Thymus (tissue), 11 donors: ENCODE results near the gene HHIPL1. TPM values are rescaled to one million over a fixed set of nuclear protein-coding genes. Genes with fewer than 3 reads are reported as not detected.

Experiments used
- DNase-seq, 9 donors: peaks; one replicate each; pipeline ENCODE4 v3.0.0-alpha.2; 2013; ENCODE audit warnings: low spot score in 9 of 9, low read depth in 6 of 9, missing footprints in 1 of 9
- H3K27ac ChIP-seq, 2 donors: one replicate each; pipeline ENCODE4 v1.5.1; 2013; ENCODE audit warnings: control low read depth in 1 of 2, low read depth in 1 of 2, low read length in 1 of 2, mild to moderate bottlenecking in 1 of 2, moderate library complexity in 1 of 2
- H3K27me3 ChIP-seq, 2 donors: one replicate each; pipeline ENCODE4 v1.5.1; 2013; ENCODE audit warnings: low read length in 1 of 2; ENCODE audit not compliant: control insufficient read depth in 2 of 2, insufficient read depth in 1 of 2
- H3K36me3 ChIP-seq, 2 donors: one replicate each; pipeline ENCODE4 v1.5.1; 2013; ENCODE audit warnings: low read length in 1 of 2, mild to moderate bottlenecking in 1 of 2, moderate library complexity in 1 of 2; ENCODE audit not compliant: control insufficient read depth in 2 of 2, insufficient read depth in 2 of 2
- H3K4me1 ChIP-seq, 2 donors: one replicate each; pipeline ENCODE4 v1.5.1; 2013; ENCODE audit warnings: low read length in 2 of 2; ENCODE audit not compliant: control insufficient read depth in 2 of 2, insufficient read depth in 2 of 2
- H3K4me3 ChIP-seq, 2 donors: one replicate each; pipeline ENCODE4 v1.5.1; 2013; ENCODE audit warnings: low read length in 2 of 2, control low read depth in 1 of 2, mild to moderate bottlenecking in 1 of 2
- H3K9me3 ChIP-seq, 2 donors: one replicate each; pipeline ENCODE4 v1.5.1; 2013; ENCODE audit warnings: low read length in 1 of 2, mild to moderate bottlenecking in 1 of 2; ENCODE audit not compliant: control insufficient read depth in 2 of 2, insufficient read depth in 1 of 2
- WGBS: extraction: QIAGEN DNeasy Blood & Tissue Kit; methylation state at CpG from one replicate; pipeline ENCODE4 v1.1.7; 2013; 5-methylcytosine and 5-hydroxymethylcytosine counted together
- polyA plus RNA-seq: library from polyadenylated mRNA; stranded (reverse); fragments of 200-250 nt; gene quantifications from one replicate; pipeline ENCODE4 v1.2.3, GENCODE V29; 2013
- total RNA-seq: library from RNA; stranded (reverse); fragments of 120-200 nt; gene quantifications from one replicate; pipeline ENCODE4 v1.2.4, GENCODE V29; 2013
- donor health status: healthy.

The HHIPL1 gene
- total and polyA plus RNA-seq, 2 donors: 0.23 to 0.33 TPM

- H3K27ac ChIP-seq: no peak overlapping the region
- H3K4me1 ChIP-seq: no peaks in the 10 kb centered on the region
- no peaks in the 10 kb centered on the region for H3K27me3 ChIP-seq
- no peak for DNase-seq
- 82% methylated on average over 6 of the region's 6 CpGs for WGBS
- H3K36me3 ChIP-seq: no peaks in the 10 kb centered on the region
- H3K4me3 ChIP-seq: no peak overlapping the region
- H3K9me3 ChIP-seq: peaks cover 3 to 4% of the 10 kb centered on the region in 2 donors
Measured at GRCh38 chr14:99698236-99698635, 53.3 kb downstream of the HHIPL1 start.

- Histone ChIP-seq H3K4me3 (no peak overlapping the region), H3K4me1 (no peaks in the 10 kb centered on the region), H3K27me3 (no peaks in the 10 kb centered on the region), H3K36me3 (no peaks in the 10 kb centered on the region), H3K9me3 (peaks cover 6 to 8% of the 10 kb centered on the region in 2 donors), H3K27ac (no peak overlapping the region)
- 51% methylated on average over 5 of the region's 5 CpGs for WGBS
- DNase-seq: no peak
Measured at GRCh38 chr14:99698642-99699041, 53.7 kb downstream of the HHIPL1 start.

- Histone ChIP-seq H3K36me3 (no peaks in the 10 kb centered on the region), H3K4me3 (no peak overlapping the region), H3K4me1 (no peaks in the 10 kb centered on the region), H3K27ac (no peak overlapping the region), H3K9me3 (peaks cover 6 to 11% of the 10 kb centered on the region in 2 donors), H3K27me3 (no peaks in the 10 kb centered on the region)
- DNase-seq: no peak
- 74% methylated on average over 12 of the region's 12 CpGs for WGBS
Measured at GRCh38 chr14:99699085-99699760, 54.3 kb downstream of the HHIPL1 start.

- Histone ChIP-seq H3K27me3 (no peaks in the 10 kb centered on the region), H3K4me3 (no peak overlapping the region), H3K4me1 (no peaks in the 10 kb centered on the region), H3K36me3 (no peaks in the 10 kb centered on the region), H3K9me3 (peaks cover 6 to 14% of the 10 kb centered on the region in 2 donors), H3K27ac (no peak overlapping the region)
- 97% methylated on average over 16 of the region's 16 CpGs for WGBS
- no peak for DNase-seq
Measured at GRCh38 chr14:99699861-99700260, 54.9 kb downstream of the HHIPL1 start.

- no peak overlapping the region for H3K27ac ChIP-seq
- H3K4me1 ChIP-seq: no peaks in the 10 kb centered on the region
- no peaks in the 10 kb centered on the region for H3K36me3 ChIP-seq
- H3K4me3 ChIP-seq: no peak overlapping the region
- DNase-seq: no peak
- 99% methylated on average over 6 of the region's 6 CpGs for whole genome bisulfite sequencing
- no peaks in the 10 kb centered on the region for H3K27me3 ChIP-seq
- peaks cover 6 to 17% of the 10 kb centered on the region in 2 donors for H3K9me3 ChIP-seq
Measured at GRCh38 chr14:99700379-99700778, 55.5 kb downstream of the HHIPL1 start.

GRCh38 chr14:99701260-99701659, 56.3 kb downstream of the HHIPL1 start:
- no peaks in the 10 kb centered on the region for H3K4me1 ChIP-seq
- no peak overlapping the region for H3K4me3 ChIP-seq
- H3K9me3 ChIP-seq: peaks cover 6 to 17% of the 10 kb centered on the region in 2 donors
- no peaks in the 10 kb centered on the region for H3K27me3 ChIP-seq
- no peak for DNase-seq
- 99% methylated on average over 1 of the region's 1 CpG for WGBS
- H3K27ac ChIP-seq: no peak overlapping the region
- H3K36me3 ChIP-seq: no peaks in the 10 kb centered on the region

- no peaks in the 10 kb centered on the region for H3K4me1 ChIP-seq
- no peak overlapping the region for H3K4me3 ChIP-seq
- no peak for DNase-seq
- H3K27ac ChIP-seq: no peak overlapping the region
- peaks cover 6 to 17% of the 10 kb centered on the region in 2 donors for H3K9me3 ChIP-seq
- no peaks in the 10 kb centered on the region for H3K27me3 ChIP-seq
- no peaks in the 10 kb centered on the region for H3K36me3 ChIP-seq
Measured at GRCh38 chr14:99702115-99702514, 57.2 kb downstream of the HHIPL1 start.

- no peaks in the 10 kb centered on the region for H3K36me3 ChIP-seq
- peaks cover 6 to 17% of the 10 kb centered on the region in 2 donors for H3K9me3 ChIP-seq
- no peaks in the 10 kb centered on the region for H3K27me3 ChIP-seq
- no peak for DNase-seq
- no peak overlapping the region for H3K27ac ChIP-seq
- no peaks in the 10 kb centered on the region for H3K4me1 ChIP-seq
- no peak overlapping the region for H3K4me3 ChIP-seq
- WGBS: 97% methylated on average over 3 of the region's 3 CpGs
Measured at GRCh38 chr14:99703381-99703780, 58.5 kb downstream of the HHIPL1 start.

GRCh38 chr14:99704037-99704436, 59.1 kb downstream of the HHIPL1 start:
- 96% methylated on average over 2 of the region's 2 CpGs for WGBS

More at GRCh38 chr14:99704037-99704436, 59.1 kb downstream of the HHIPL1 start:
- H3K9me3 ChIP-seq: peaks cover 6 to 17% of the 10 kb centered on the region in 2 donors
- no peaks in the 10 kb centered on the region for H3K27me3 ChIP-seq
- H3K4me1 ChIP-seq: no peaks in the 10 kb centered on the region
- H3K27ac ChIP-seq: no peak overlapping the region
- DNase-seq: no peak
- no peak overlapping the region for H3K4me3 ChIP-seq
- no peaks in the 10 kb centered on the region for H3K36me3 ChIP-seq
